Measurements from ENCODE around the gene PDC. TPM values are rescaled to one million over a fixed set of nuclear protein-coding genes. Genes with fewer than 3 reads are reported as not detected.

Gene PDC
- total and polyA plus RNA-seq, 5 experiments from 2014 or later, result not detected

GRCh38 chr1:186456729-186457255, 4.1 kb downstream of the PDC start:
- Mint-ChIP-seq H3K27ac (no peak overlapping the region), H3K36me3 (peaks cover 0 to 8% (median 0%) of the 10 kb centered on the region in 3 donors)

GRCh38 chr1:186454981-186455380, 5.9 kb downstream of the PDC start:
- H3K4me3 Mint-ChIP-seq, result no peak overlapping the region
- peaks cover 0 to 6% (median 0%) of the 10 kb centered on the region in 4 donors for H3K4me1 Mint-ChIP-seq
- DNase-seq (no peak), ATAC-seq (no peak)
- H3K27me3 Mint-ChIP-seq, result no peaks in the 10 kb centered on the region
- no peaks in the 10 kb centered on the region for H3K9me3 Mint-ChIP-seq
- no peak overlapping the region for H3K27ac Mint-ChIP-seq
- H3K36me3 Mint-ChIP-seq, result peaks cover 0 to 12% (median 0%) of the 10 kb centered on the region in 3 donors
- POLR2A ChIA-PET, result no interaction called here

More at GRCh38 chr1:186456729-186457255, 4.1 kb downstream of the PDC start:
- Mint-ChIP-seq H3K9me3 (no peaks in the 10 kb centered on the region), H3K27me3 (no peaks in the 10 kb centered on the region), H3K4me3 (no peak overlapping the region), H3K4me1 (peaks cover 0 to 6% (median 0%) of the 10 kb centered on the region in 4 donors)
- POLR2A ChIA-PET, result no interaction called here
- ATAC-seq (no peak), DNase-seq (no peak)

GRCh38 chr1:186446152-186446551, 14.8 kb downstream of the PDC start:
- Mint-ChIP-seq H3K4me3 (no peak overlapping the region), H3K36me3 (peaks cover 0 to 2% (median 0%) of the 10 kb centered on the region in 3 donors), H3K9me3 (no peaks in the 10 kb centered on the region), H3K27me3 (no peaks in the 10 kb centered on the region), H3K4me1 (peaks cover 0 to 8% (median 2%) of the 10 kb centered on the region in 4 donors), H3K27ac (no peak overlapping the region)
- POLR2A ChIA-PET, result no interaction called here
- no peak for DNase-seq
- ATAC-seq, result no peak

GRCh38 chr1:186443638-186444037, 17.3 kb downstream of the PDC start:
- Mint-ChIP-seq H3K27me3 (no peaks in the 10 kb centered on the region), H3K36me3 (no peaks in the 10 kb centered on the region), H3K4me3 (no peak overlapping the region), H3K9me3 (no peaks in the 10 kb centered on the region), H3K4me1 (peaks cover 0 to 8% (median 2%) of the 10 kb centered on the region in 4 donors), H3K27ac (no peak overlapping the region)
- POLR2A ChIA-PET, result no interaction called here
- ATAC-seq (no peak), DNase-seq (no peak)

- H3K4me3 Mint-ChIP-seq, result no peak overlapping the region
- POLR2A ChIA-PET, result no interaction called here
- H3K27me3 Mint-ChIP-seq, result no peaks in the 10 kb centered on the region
- H3K4me1 Mint-ChIP-seq, result peaks cover 0 to 8% (median 2%) of the 10 kb centered on the region in 4 donors
- DNase-seq (no peak), ATAC-seq (no peak)
- no peaks in the 10 kb centered on the region for H3K9me3 Mint-ChIP-seq
- H3K27ac Mint-ChIP-seq, result no peak overlapping the region
- peaks cover 0 to 2% (median 0%) of the 10 kb centered on the region in 3 donors for H3K36me3 Mint-ChIP-seq
Observed at GRCh38 chr1:186442651-186443375, 18.1 kb downstream of the PDC start.

GRCh38 chr1:186440584-186440983, 20.3 kb downstream of the PDC start:
- POLR2A ChIA-PET, result no interaction called here
- peaks cover 0 to 8% (median 2%) of the 10 kb centered on the region in 4 donors for H3K4me1 Mint-ChIP-seq
- H3K9me3 Mint-ChIP-seq, result no peaks in the 10 kb centered on the region
- H3K36me3 Mint-ChIP-seq, result peaks cover 3 to 12% (median 4%) of the 10 kb centered on the region in 3 donors
- no peaks in the 10 kb centered on the region for H3K27me3 Mint-ChIP-seq
- ATAC-seq, result no peak
- H3K27ac Mint-ChIP-seq, result no peak overlapping the region
- DNase-seq, result no peak
- no peak overlapping the region for H3K4me3 Mint-ChIP-seq

GRCh38 chr1:186438567-186438966, 22.3 kb downstream of the PDC start:
- H3K27me3 Mint-ChIP-seq, result no peaks in the 10 kb centered on the region
- H3K9me3 Mint-ChIP-seq, result no peaks in the 10 kb centered on the region
- POLR2A ChIA-PET, result no interaction called here
- ATAC-seq (no peak), DNase-seq (no peak)
- no peak overlapping the region for H3K4me3 Mint-ChIP-seq
- peaks cover 3 to 12% (median 4%) of the 10 kb centered on the region in 3 donors for H3K36me3 Mint-ChIP-seq
- peaks cover 0 to 8% (median 2%) of the 10 kb centered on the region in 4 donors for H3K4me1 Mint-ChIP-seq
- H3K27ac Mint-ChIP-seq, result peak overlapping the region in 1 of 10 donors; percentile 8

GRCh38 chr1:186435336-186435735, 25.6 kb downstream of the PDC start:
- Mint-ChIP-seq H3K4me3 (no peak overlapping the region), H3K4me1 (no peaks in the 10 kb centered on the region), H3K27ac (no peak overlapping the region), H3K9me3 (no peaks in the 10 kb centered on the region), H3K27me3 (no peaks in the 10 kb centered on the region), H3K36me3 (peaks cover 3 to 13% (median 4%) of the 10 kb centered on the region in 3 donors)
- ATAC-seq (no peak), DNase-seq (no peak)
- POLR2A ChIA-PET, result no interaction called here

- no peak overlapping the region for H3K27ac Mint-ChIP-seq
- POLR2A ChIA-PET, result no interaction called here
- H3K4me3 Mint-ChIP-seq, result no peak overlapping the region
- peaks cover 0 to 11% (median 0%) of the 10 kb centered on the region in 9 donors for H3K9me3 Mint-ChIP-seq
- peaks cover 0 to 19% (median 0%) of the 10 kb centered on the region in 3 donors for H3K36me3 Mint-ChIP-seq
- DNase-seq (no peak), ATAC-seq (no peak)
- H3K4me1 Mint-ChIP-seq, result no peaks in the 10 kb centered on the region
- H3K27me3 Mint-ChIP-seq, result no peaks in the 10 kb centered on the region
Observed at GRCh38 chr1:186429017-186429416, 31.9 kb downstream of the PDC start.

- no peaks in the 10 kb centered on the region for H3K27me3 Mint-ChIP-seq
- H3K27ac Mint-ChIP-seq, result peak overlapping the region in 1 of 10 donors; percentile 24
- no peak for DNase-seq
- POLR2A ChIA-PET, result no interaction called here
- H3K9me3 Mint-ChIP-seq, result peaks cover 0 to 11% (median 0%) of the 10 kb centered on the region in 9 donors
- no peak for ATAC-seq
- no peak overlapping the region for H3K4me3 Mint-ChIP-seq
- H3K4me1 Mint-ChIP-seq, result no peaks in the 10 kb centered on the region
- H3K36me3 Mint-ChIP-seq, result peaks cover 0 to 20% (median 0%) of the 10 kb centered on the region in 3 donors
Observed at GRCh38 chr1:186426118-186426517, 34.8 kb downstream of the PDC start.

GRCh38 chr1:186424539-186424938, 36.4 kb downstream of the PDC start:
- POLR2A ChIA-PET, result no interaction called here
- Mint-ChIP-seq H3K9me3 (peaks cover 0 to 11% (median 0%) of the 10 kb centered on the region in 9 donors), H3K27me3 (no peaks in the 10 kb centered on the region), H3K4me3 (no peak overlapping the region), H3K27ac (peak overlapping the region in 1 of 10 donors; percentile 41), H3K4me1 (peaks cover 0 to 3% (median under 1%) of the 10 kb centered on the region in 4 donors), H3K36me3 (peaks cover 0 to 19% (median 11%) of the 10 kb centered on the region in 3 donors)
- ATAC-seq (no peak), DNase-seq (no peak)

GRCh38 chr1:186421446-186421845, 39.5 kb downstream of the PDC start:
- DNase-seq, result no peak
- POLR2A ChIA-PET, result no interaction called here

GRCh38 chr1:186420923-186421322, 40.0 kb downstream of the PDC start:
- POLR2A ChIA-PET, result no interaction called here
- peaks cover 0 to 3% (median under 1%) of the 10 kb centered on the region in 4 donors for H3K4me1 Mint-ChIP-seq
- peaks cover 0 to 4% (median 0%) of the 10 kb centered on the region in 9 donors for H3K9me3 Mint-ChIP-seq
- no peak for DNase-seq
- H3K27me3 Mint-ChIP-seq, result no peaks in the 10 kb centered on the region
- peaks cover 8 to 28% (median 16%) of the 10 kb centered on the region in 3 donors for H3K36me3 Mint-ChIP-seq
- ATAC-seq, result no peak
- peak overlapping the region in 2 of 10 donors; percentile 28 to 57 for H3K27ac Mint-ChIP-seq
- no peak overlapping the region for H3K4me3 Mint-ChIP-seq

More at GRCh38 chr1:186421446-186421845, 39.5 kb downstream of the PDC start:
- Mint-ChIP-seq H3K4me1 (peaks cover 0 to 3% (median under 1%) of the 10 kb centered on the region in 4 donors), H3K27me3 (no peaks in the 10 kb centered on the region), H3K9me3 (peaks cover 0 to 4% (median 0%) of the 10 kb centered on the region in 9 donors), H3K27ac (no peak overlapping the region), H3K36me3 (peaks cover 8 to 25% (median 19%) of the 10 kb centered on the region in 3 donors), H3K4me3 (no peak overlapping the region)
- ATAC-seq, result no peak

All from naive thymus-derived CD8-positive, alpha-beta T cell (primary cell).